ENCODE measurements around the gene EEF2KMT.
"Not testable (repeated sequence)": the region's sequence is repeated elsewhere in the genome, so short reads cannot be mapped to it uniquely, and the experiment has no call there.

DNA sequence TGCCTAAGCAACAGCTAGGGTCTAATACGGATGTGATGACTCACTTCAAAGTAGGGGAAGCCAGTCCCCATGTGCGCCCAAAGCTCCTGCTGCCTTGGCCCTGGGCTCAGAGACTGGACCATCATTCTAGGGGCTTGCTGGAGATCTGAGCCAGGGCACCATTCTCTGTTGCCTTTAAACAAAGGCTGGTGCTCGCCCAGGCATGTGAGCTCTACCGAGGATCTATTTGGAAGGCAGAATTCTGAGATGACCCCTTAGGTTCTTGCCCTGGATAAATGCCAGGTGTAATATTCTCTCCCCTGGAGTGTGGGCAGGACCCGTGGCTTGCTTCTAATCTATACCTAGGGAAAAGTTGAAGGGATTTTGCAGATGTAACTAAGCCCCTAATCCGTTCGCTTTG is 42.6 kb upstream of the EEF2KMT start:
- TF ChIP-seq, protein P1, sequence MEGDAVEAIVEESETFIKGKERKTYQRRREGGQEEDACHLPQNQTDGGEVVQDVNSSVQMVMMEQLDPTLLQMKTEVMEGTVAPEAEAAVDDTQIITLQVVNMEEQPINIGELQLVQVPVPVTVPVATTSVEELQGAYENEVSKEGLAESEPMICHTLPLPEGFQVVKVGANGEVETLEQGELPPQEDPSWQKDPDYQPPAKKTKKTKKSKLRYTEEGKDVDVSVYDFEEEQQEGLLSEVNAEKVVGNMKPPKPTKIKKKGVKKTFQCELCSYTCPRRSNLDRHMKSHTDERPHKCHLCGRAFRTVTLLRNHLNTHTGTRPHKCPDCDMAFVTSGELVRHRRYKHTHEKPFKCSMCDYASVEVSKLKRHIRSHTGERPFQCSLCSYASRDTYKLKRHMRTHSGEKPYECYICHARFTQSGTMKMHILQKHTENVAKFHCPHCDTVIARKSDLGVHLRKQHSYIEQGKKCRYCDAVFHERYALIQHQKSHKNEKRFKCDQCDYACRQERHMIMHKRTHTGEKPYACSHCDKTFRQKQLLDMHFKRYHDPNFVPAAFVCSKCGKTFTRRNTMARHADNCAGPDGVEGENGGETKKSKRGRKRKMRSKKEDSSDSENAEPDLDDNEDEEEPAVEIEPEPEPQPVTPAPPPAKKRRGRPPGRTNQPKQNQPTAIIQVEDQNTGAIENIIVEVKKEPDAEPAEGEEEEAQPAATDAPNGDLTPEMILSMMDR (conservative IDR thresholded peaks at IDR 0.05) = not testable (repeated sequence)
- TF ChIP-seq EZH2 (IDR thresholded peaks at IDR 0.05; ENCODE audit: low read depth) = not testable (repeated sequence)
